Endodermal cell (in vitro differentiated cells): ENCODE data around the gene IGLON5. TPM values are rescaled to one million over a fixed set of nuclear protein-coding genes. Genes with fewer than 3 reads are reported as not detected.

ENCODE experiments used
- DNase-seq: peaks from one replicate; pipeline ENCODE4 v3.0.0-alpha.2; 2017
- H3K27ac ChIP-seq: 2 replicates; pipeline ENCODE4 v1.5.1; 2013; ENCODE audit warnings: mild to moderate bottlenecking, low read depth, low read length, moderate library complexity
- H3K27me3 ChIP-seq: 2 replicates; pipeline ENCODE4 v1.6.1; 2013; ENCODE audit warnings: mild to moderate bottlenecking, low read length, moderate library complexity; ENCODE audit not compliant: insufficient read depth, control insufficient read depth, poor library complexity, severe bottlenecking
- H3K36me3 ChIP-seq: 2 replicates; pipeline ENCODE4 v1.7.0; 2013; ENCODE audit warnings: mild to moderate bottlenecking, low read length, moderate library complexity; ENCODE audit not compliant: control insufficient read depth, insufficient read depth
- H3K4me1 ChIP-seq: one replicate; pipeline ENCODE4 v1.7.0; 2013; ENCODE audit warnings: low read length; ENCODE audit not compliant: control insufficient read depth, insufficient read depth
- H3K4me3 ChIP-seq: 2 replicates; pipeline ENCODE4 v1.5.1; 2013; ENCODE audit warnings: mild to moderate bottlenecking, low read length, moderate library complexity
- H3K9ac ChIP-seq: 2 replicates; pipeline ENCODE4 v1.6.1; 2013; ENCODE audit warnings: mild to moderate bottlenecking, low read length, moderate library complexity; ENCODE audit not compliant: poor library complexity, severe bottlenecking; ENCODE audit errors: extremely low read depth
- H3K9me3 ChIP-seq: 2 replicates; pipeline ENCODE4 v1.6.1; 2013; ENCODE audit warnings: mild to moderate bottlenecking, low read length, moderate library complexity; ENCODE audit not compliant: control insufficient read depth
- H3K27ac Mint-ChIP-seq: 2 replicates; pipeline ENCODE4 v1.8.0; 2020; ENCODE audit warnings: mixed read lengths
- H3K27me3 Mint-ChIP-seq: 2 replicates; pipeline ENCODE4 v1.8.0; 2021; ENCODE audit warnings: mild to moderate bottlenecking, mixed read lengths; ENCODE audit not compliant: insufficient read depth
- H3K36me3 Mint-ChIP-seq: 2 replicates; pipeline ENCODE4 v1.8.0; 2020; ENCODE audit warnings: low read depth, mixed read lengths
- H3K4me1 Mint-ChIP-seq: 2 replicates; pipeline ENCODE4 v1.8.0; 2020; ENCODE audit warnings: mixed read lengths
- H3K4me3 Mint-ChIP-seq: 2 replicates; pipeline ENCODE4 v1.8.0; 2020; ENCODE audit warnings: mild to moderate bottlenecking, moderate library complexity, mixed read lengths
- H3K9me3 Mint-ChIP-seq: 2 replicates; pipeline ENCODE4 v1.8.0; 2020; ENCODE audit warnings: mild to moderate bottlenecking, mixed read lengths
- CTCF ChIP-seq: fragments of 200-600 bp; sonication (generic); conservative IDR thresholded peaks from 2 replicates; pipeline ENCODE4 v1.5.0; 2021; ENCODE audit warnings: antibody characterized with exemption, mild to moderate bottlenecking
- WGBS, 2 experiments: methylation state at CpG; one replicate each; pipeline versions ENCODE4 v1.1.5 to v1.1.7; 2013; ENCODE audit warnings: missing lambda C conversion rate in 2 of 2, mixed read lengths in 1 of 2; ENCODE audit not compliant: insufficient coverage in 1 of 2, insufficient read length in 1 of 2; 5-methylcytosine and 5-hydroxymethylcytosine counted together
- total RNA-seq, 2 donors: library from RNA; stranded (reverse); fragmentation: NEBNext Ultra II Directional in 1 of 2; extraction: Animal tissue kit (Norgen Biotek cat#: 25700) in 1 of 2; gene quantifications; 2 replicates in 1 of 2; 3 replicates in 1 of 2; pipeline ENCODE4 v1.2.1, GENCODE V29; 2021

Gene IGLON5
- total RNA-seq, 2 donors from 2014 or later, result 42.7 to 49.4 TPM

GRCh38 chr19:51297406-51297805, 14.0 kb upstream of the IGLON5 start:
- Mint-ChIP-seq H3K4me3 (no peak overlapping the region), H3K9me3 (peaks cover under 1% of the 10 kb centered on the region), H3K4me1 (peaks cover 39% of the 10 kb centered on the region), H3K27ac (no peak overlapping the region), H3K27me3 (no peaks in the 10 kb centered on the region), H3K36me3 (no peaks in the 10 kb centered on the region)
- no peak overlapping the region for H3K9ac ChIP-seq
- no peaks in the 10 kb centered on the region for H3K36me3 ChIP-seq
- no peak for TF ChIP-seq CTCF
- DNase-seq, result no peak
- H3K4me3 ChIP-seq, result no peak overlapping the region
- no peaks in the 10 kb centered on the region for H3K27me3 ChIP-seq
- H3K4me1 ChIP-seq, result peaks cover 19% of the 10 kb centered on the region
- H3K27ac ChIP-seq, result no peak overlapping the region
- WGBS, 2 experiments, result 95 to 98% methylated on average over 4 to 5 of the region's 5 CpGs
- H3K9me3 ChIP-seq, result no peaks in the 10 kb centered on the region

- peaks cover 15% of the 10 kb centered on the region for H3K9me3 Mint-ChIP-seq
Observed at GRCh38 chr19:51301266-51301665, 10.2 kb upstream of the IGLON5 start.

GRCh38 chr19:51305479-51305878, 6.0 kb upstream of the IGLON5 start:
- Mint-ChIP-seq H3K4me1 (peaks cover 5% of the 10 kb centered on the region), H3K36me3 (peaks cover 7% of the 10 kb centered on the region), H3K27ac (no peak overlapping the region), H3K27me3 (peaks cover 19% of the 10 kb centered on the region), H3K9me3 (peaks cover 33% of the 10 kb centered on the region), H3K4me3 (no peak overlapping the region)
- Histone ChIP-seq H3K27ac (no peak overlapping the region), H3K9ac (no peak overlapping the region), H3K36me3 (no peaks in the 10 kb centered on the region), H3K4me1 (no peaks in the 10 kb centered on the region), H3K9me3 (no peaks in the 10 kb centered on the region), H3K4me3 (no peak overlapping the region), H3K27me3 (peaks cover 12% of the 10 kb centered on the region)
- no peak for TF ChIP-seq CTCF
- 71 to 80% methylated on average over 1 to 3 of the region's 3 CpGs for WGBS, 2 experiments
- DNase-seq, result no peak

More at GRCh38 chr19:51301266-51301665, 10.2 kb upstream of the IGLON5 start:
- H3K9me3 ChIP-seq, result no peaks in the 10 kb centered on the region
- no peaks in the 10 kb centered on the region for H3K4me1 ChIP-seq
- no peak for DNase-seq
- H3K36me3 ChIP-seq, result no peaks in the 10 kb centered on the region
- no peak overlapping the region for H3K4me3 ChIP-seq
- H3K4me1 Mint-ChIP-seq, result peaks cover 3% of the 10 kb centered on the region
- H3K27me3 Mint-ChIP-seq, result peaks cover 3% of the 10 kb centered on the region
- H3K27me3 ChIP-seq, result no peaks in the 10 kb centered on the region
- H3K36me3 Mint-ChIP-seq, result peaks cover 2% of the 10 kb centered on the region
- TF ChIP-seq CTCF, result no peak
- H3K27ac Mint-ChIP-seq, result no peak overlapping the region
- no peak overlapping the region for H3K27ac ChIP-seq
- H3K4me3 Mint-ChIP-seq, result no peak overlapping the region
- H3K9ac ChIP-seq, result no peak overlapping the region
- 89 to 91% methylated on average over 7 of the region's 7 CpGs for WGBS, 2 experiments
